HS-5 (cell line): ENCODE results near the gene PTPN9.
"Not testable (repeated sequence)": the region's sequence is repeated elsewhere in the genome, so short reads cannot be mapped to it uniquely, and the experiment has no call there.

Experiments used
- DNase-seq: peaks from one replicate; pipeline ENCODE4 v3.0.0-alpha.2; 2012; ENCODE audit warnings: low read depth

Gene PTPN9

GRCh38 chr15:75452865-75453702, 126.0 kb downstream of the PTPN9 start:
- no peak for DNase-seq

DNA sequence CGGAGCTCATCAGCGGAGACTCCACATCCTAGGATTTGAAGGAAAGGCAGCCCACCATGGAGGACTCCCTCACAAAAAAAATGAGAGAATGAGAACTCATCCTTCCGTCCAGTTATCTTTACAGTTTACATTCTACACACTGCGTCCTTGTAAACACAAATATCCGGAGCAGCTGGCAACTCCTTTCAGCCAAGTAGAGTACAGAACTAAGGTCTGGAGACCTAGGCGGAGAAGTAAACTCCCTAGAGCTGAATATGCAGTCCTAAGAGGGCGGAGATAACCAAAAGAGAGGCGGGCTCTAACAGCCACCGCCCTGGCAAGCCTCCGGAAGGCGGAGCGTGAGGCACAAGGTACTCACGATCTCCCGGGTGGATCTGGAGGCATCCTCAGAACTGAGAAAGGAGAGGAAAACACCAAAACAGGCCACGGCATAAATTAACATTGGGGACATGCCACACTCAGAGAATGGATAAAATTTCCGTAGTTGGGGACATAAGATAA, 126.7 kb downstream of the PTPN9 start:
- peak; percentile 61 for DNase-seq

- DNase-seq: peak; percentile 98
Observed at GRCh38 chr15:75451674-75452363, 127.3 kb downstream of the PTPN9 start, which contains the start of gene SIN3A. TSS of gene SIN3A (minus strand) at chr15:75451690. CDS start at chr15:75430375, 21,315 bp downstream.

- DNase-seq: no peak
Observed at GRCh38 chr15:75451202-75451673, 127.9 kb downstream of the PTPN9 start.

GRCh38 chr15:75450307-75451201, 128.6 kb downstream of the PTPN9 start:
- peak; percentile 82 for DNase-seq

GRCh38 chr15:75449585-75450306, 129.4 kb downstream of the PTPN9 start:
- DNase-seq: no peak

DNA sequence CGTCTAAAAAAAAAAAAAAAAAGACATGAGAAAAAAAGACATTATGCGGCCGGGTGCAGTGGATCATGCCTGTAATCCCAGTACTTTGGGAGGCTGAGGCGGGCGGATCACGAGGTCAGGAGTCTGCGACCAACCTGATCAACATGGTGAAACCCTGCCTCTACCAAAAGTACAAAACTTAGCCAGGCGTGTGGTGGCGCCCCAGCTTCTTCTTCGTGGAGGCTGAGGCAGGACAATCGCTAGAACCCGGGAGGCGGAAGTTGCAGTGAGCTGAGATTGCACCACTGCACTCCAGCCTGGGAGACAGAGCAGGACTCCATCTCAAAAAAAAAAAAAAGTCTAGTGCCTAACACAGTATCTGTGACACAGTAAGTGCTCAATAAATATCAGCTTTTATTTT, 130.9 kb downstream of the PTPN9 start:
- DNase-seq: not testable (repeated sequence)

GRCh38 chr15:75446151-75446550, 133.0 kb downstream of the PTPN9 start:
- no peak for DNase-seq

DNA sequence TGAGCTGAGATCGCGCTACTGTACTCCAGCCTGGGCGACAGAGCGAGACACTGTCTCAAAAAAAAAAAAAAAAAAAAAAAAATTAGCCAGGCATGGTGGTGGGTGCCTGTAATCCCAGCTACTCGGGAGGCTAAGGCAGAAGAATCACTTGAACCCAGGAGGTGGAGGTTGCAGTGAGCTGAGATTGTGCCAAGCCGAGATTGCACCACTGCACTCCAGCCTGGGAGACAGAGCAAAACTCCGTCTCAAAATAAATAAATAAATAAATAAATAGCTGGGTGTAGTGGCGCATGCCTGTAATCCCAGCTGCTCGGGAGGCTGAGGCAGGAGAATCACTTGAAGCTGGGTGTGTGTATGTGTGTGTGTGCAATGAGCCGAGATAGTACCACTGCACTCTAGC, 133.8 kb downstream of the PTPN9 start:
- not testable (repeated sequence) for DNase-seq

- DNase-seq: peak; percentile 61
Observed at GRCh38 chr15:75443972-75444453, 135.1 kb downstream of the PTPN9 start.

DNA sequence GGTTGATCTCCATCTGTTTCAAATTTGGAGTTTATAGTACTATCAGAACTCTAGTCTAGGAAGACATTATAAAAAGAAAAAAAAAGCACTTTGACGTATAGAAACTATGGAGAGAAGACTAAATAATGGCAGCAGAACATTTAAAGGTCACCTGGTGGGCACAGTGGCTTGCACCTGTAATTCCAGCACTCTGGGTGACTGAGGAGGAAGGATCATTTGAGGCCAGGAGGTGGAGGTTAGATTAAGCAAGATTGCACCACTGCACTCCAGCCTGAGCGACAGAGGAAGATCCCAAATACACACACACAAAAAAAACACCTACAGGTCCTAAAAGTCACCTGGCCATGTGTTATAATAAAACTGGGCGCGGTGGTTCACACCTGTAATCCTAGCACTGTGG, 141.4 kb downstream of the PTPN9 start:
- no peak for DNase-seq

DNA sequence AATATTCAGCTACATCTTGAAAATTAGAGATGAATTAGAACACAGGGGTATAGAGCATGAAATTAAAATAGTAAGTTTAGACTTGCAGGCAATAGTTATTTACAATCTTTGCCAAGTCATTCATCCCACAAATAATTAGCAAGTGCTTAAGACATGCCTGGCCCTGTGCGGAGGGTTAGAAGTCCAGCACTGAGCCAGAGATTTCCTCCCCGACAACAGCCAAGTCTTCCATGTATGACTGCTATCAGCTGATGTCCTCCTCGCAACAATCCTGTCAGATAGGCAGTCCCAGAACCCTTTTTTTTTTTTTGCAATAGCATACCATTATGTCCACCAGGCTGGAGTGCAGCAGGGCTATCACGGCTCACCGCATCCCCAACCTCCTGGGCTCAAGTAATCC, 142.2 kb downstream of the PTPN9 start:
- no peak for DNase-seq

GRCh38 chr15:75431682-75432081, 147.4 kb downstream of the PTPN9 start:
- DNase-seq: no peak

GRCh38 chr15:75431270-75431669, 147.8 kb downstream of the PTPN9 start:
- no peak for DNase-seq

DNA sequence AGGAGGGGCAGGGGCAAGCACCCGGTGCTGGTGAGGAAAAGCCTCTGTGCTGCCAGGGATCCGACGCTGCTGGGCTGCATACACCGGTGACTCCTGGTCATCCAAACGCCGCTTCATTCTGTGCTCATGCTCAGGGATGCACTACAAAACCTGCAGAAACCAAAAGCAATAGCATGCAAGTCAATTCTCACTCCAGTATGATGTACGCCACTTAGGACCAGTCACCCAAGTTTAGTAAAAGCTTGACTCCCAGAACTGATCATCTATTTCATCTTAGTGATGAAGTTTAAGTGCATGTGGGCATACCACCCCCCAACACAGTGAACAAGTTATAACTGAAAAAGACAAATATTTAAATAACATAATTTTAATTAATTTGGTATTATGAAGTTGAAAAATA, 148.9 kb downstream of the PTPN9 start:
- DNase-seq: no peak

DNA sequence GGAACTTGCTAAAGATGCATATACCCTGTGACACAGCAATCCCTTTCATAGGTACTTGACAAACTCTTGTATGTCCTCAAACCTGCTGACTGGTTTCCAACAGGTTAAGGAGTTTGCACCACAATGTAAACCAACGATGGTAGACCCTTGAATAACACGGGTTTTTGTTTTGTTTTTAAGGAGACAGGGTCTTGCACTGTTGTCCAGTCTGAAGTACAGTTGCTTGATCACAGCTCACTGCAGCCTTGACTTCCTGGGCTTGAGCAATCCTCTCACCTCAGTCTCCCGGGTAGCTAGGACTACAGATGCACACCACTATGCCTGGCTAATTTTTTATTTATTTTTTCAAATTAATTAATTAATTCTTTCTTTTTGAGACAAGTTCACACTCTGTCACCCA, 151.0 kb downstream of the PTPN9 start:
- DNase-seq: no peak

GRCh38 chr15:75425966-75426500, 153.1 kb downstream of the PTPN9 start:
- no peak for DNase-seq

DNA sequence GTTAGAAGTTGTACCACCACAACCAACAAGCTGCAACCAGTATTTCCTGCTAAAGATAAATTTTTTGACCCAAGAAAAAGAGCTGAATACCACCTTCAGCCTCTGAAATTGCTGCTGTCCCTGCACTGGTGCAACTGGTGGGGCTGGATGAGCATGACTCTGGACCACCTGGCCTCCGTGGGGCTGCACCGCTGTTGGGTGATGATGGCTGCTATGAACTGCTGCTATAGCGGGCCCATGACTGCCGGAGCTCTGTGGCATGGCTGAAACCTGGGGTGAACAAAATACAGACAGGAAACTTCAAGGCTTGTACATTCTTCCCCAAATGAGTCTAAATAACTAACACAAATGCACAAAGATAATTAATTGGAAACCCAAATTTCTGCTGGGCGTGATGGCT, 156.6 kb downstream of the PTPN9 start:
- no peak for DNase-seq

DNA sequence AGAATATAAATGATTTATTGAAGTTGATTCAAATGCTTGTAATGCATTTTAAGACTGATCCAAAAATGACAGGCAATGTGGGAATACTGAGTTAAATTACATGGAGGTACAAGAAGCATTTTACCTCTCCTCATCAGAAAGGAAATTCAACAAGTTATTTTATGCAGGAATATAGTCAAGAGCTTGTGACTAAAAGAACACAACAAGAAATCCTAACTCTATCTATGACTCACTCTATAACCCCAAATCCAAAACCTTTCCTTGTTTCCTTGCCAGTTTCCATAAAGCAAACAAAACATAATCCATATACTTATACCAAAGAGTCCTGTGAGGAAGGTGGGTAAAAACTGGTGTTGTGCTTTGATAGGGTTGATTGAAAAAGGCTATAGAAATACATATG, 158.4 kb downstream of the PTPN9 start:
- no peak for DNase-seq

DNA sequence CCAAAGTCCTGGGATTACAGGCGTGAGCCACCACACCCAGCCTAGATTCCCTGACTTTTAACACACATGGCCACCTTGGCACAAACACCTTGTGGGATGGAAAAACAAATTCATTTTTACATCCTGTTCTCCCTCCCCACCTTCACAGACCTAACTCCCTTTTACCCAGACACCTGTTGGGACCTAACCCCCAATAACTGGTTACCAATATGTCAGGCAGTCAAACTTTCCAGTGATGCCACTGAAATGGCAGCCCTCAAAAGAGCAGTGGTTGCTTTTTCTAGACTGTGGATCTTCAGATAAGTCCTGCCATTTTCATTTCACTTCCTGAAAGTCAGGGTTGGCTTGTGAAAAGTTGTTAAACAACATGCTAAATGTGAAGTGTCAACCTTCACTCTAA, 162.5 kb downstream of the PTPN9 start:
- no peak for DNase-seq
